AG04449 (cell line): ENCODE measurements around the gene SRRM2.

ENCODE experiments used
- CTCF ChIA-PET: fragments of 350-600 bp; formaldehyde crosslinking; extraction: SDS; loops from one replicate; lab custom pipeline; 2021; ENCODE audit warnings: antibody characterized with exemption; lab: Yijun Ruan, JAX
- POLR2A ChIA-PET: fragments of 400-600, 350-600 bp; formaldehyde crosslinking; extraction: SDS; loops from one replicate; lab custom pipeline; 2020; ENCODE audit warnings: antibody characterized with exemption, inconsistent platforms; lab: Yijun Ruan, JAX
- DNase-seq: peaks from one replicate; pipeline ENCODE4 v3.0.0-alpha.2; 2010; ENCODE audit warnings: low read depth, low spot score
- H3K4me3 ChIP-seq: 2 replicates; pipeline ENCODE4 v1.5.1; 2011; ENCODE audit warnings: low read depth, mild to moderate bottlenecking, control low read depth, low read length
- CTCF ChIP-seq: IDR thresholded peaks from one replicate; pipeline ENCODE4 v1.5.1; 2011; ENCODE audit warnings: mild to moderate bottlenecking, moderate library complexity, low read length, control low read depth, inconsistent platforms; ENCODE audit not compliant: insufficient read depth; ENCODE audit errors: missing control alignments

The SRRM2 gene

GRCh38 chr16:2803545-2804195 lies 51.2 kb downstream of the SRRM2 start:
- ChIA-PET CTCF (no interaction called here), POLR2A (no interaction called here)
- no peak overlapping the region for H3K4me3 ChIP-seq
- no peak for TF ChIP-seq CTCF
- DNase-seq, result no peak

GRCh38 chr16:2804728-2805127 lies 52.3 kb downstream of the SRRM2 start:
- TF ChIP-seq CTCF, result no peak
- DNase-seq, result no peak
- POLR2A ChIA-PET, result no interaction called here
- CTCF ChIA-PET, result no interaction called here
- no peak overlapping the region for H3K4me3 ChIP-seq

- no peak for DNase-seq
- ChIA-PET CTCF (no interaction called here), POLR2A (no interaction called here)
Observed at GRCh38 chr16:2806286-2806685, 53.8 kb downstream of the SRRM2 start.

GRCh38 chr16:2808181-2808580 lies 55.7 kb downstream of the SRRM2 start:
- TF ChIP-seq CTCF, result no peak
- H3K4me3 ChIP-seq, result no peak overlapping the region
- no peak for DNase-seq
- POLR2A ChIA-PET, result no interaction called here
- CTCF ChIA-PET, result no interaction called here

More at GRCh38 chr16:2806286-2806685, 53.8 kb downstream of the SRRM2 start:
- no peak for TF ChIP-seq CTCF
- no peak overlapping the region for H3K4me3 ChIP-seq

- ChIA-PET CTCF (interaction anchor here (1.1 kb wide), 1 partner anchor 20 kb away, joined by 3 read pairs; the partner anchor contains the start of gene ZG16B), POLR2A (no interaction called here)
- no peak for DNase-seq
- no peak overlapping the region for H3K4me3 ChIP-seq
- TF ChIP-seq CTCF, result no peak
Observed at GRCh38 chr16:2809149-2809760, 56.8 kb downstream of the SRRM2 start.

- CTCF ChIA-PET, result interaction anchor here (2.2 kb wide), 1 partner anchor 12 kb away, joined by 9 read pairs; no protein-coding TSS in a partner anchor
Observed at GRCh38 chr16:2810651-2811050, 58.2 kb downstream of the SRRM2 start.

More at GRCh38 chr16:2810651-2811050, 58.2 kb downstream of the SRRM2 start:
- POLR2A ChIA-PET, result no interaction called here
- DNase-seq, result no peak
- no peak overlapping the region for H3K4me3 ChIP-seq
- no peak for TF ChIP-seq CTCF
